Neural progenitor cell (in vitro differentiated cells): Measurements from ENCODE around the gene CALN1. TPM values are rescaled to one million over a fixed set of nuclear protein-coding genes. Genes with fewer than 3 reads are reported as not detected.

ENCODE experiments used
- DNase-seq: peaks from one replicate; pipeline ENCODE4 v3.0.0-alpha.2; 2016; ENCODE audit warnings: low spot score
- H2AFZ ChIP-seq: fragments of 200-600 bp; sonication (generic); replicated peaks from 2 replicates; pipeline ENCODE4 v1.6.1; 2016; ENCODE audit warnings: antibody characterized with exemption
- H3F3A ChIP-seq: fragments of 200-600 bp; sonication (generic); 2 replicates; pipeline ENCODE4 v1.6.1; 2016; ENCODE audit warnings: antibody characterized with exemption, low read depth
- H3K27ac ChIP-seq: fragments of 200-600 bp; sonication (generic); 2 replicates; pipeline ENCODE4 v1.5.1; 2016; ENCODE audit warnings: mild to moderate bottlenecking
- H3K27me3 ChIP-seq: fragments of 200-600 bp; sonication (generic); 2 replicates; pipeline ENCODE4 v1.6.1; 2016; ENCODE audit warnings: mild to moderate bottlenecking, moderate library complexity
- H3K36me3 ChIP-seq: fragments of 200-600 bp; sonication (generic); 2 replicates; pipeline ENCODE4 v1.5.1; 2016
- H3K4me1 ChIP-seq: fragments of 200-600 bp; sonication (generic); 2 replicates; pipeline ENCODE4 v1.6.1; 2016; ENCODE audit warnings: mixed run types
- H3K4me2 ChIP-seq: fragments of 200-600 bp; sonication (generic); 2 replicates; pipeline ENCODE4 v1.6.1; 2016
- H3K4me3 ChIP-seq: fragments of 200-600 bp; sonication (generic); 2 replicates; pipeline ENCODE4 v1.5.1; 2016
- H3K79me2 ChIP-seq: fragments of 200-600 bp; sonication (generic); 2 replicates; pipeline ENCODE4 v1.6.1; 2016; ENCODE audit warnings: low read depth
- H3K9ac ChIP-seq: fragments of 200-600 bp; sonication (generic); 2 replicates; pipeline ENCODE4 v1.6.1; 2016
- H3K9me3 ChIP-seq: fragments of 200-600 bp; sonication (generic); 2 replicates; pipeline ENCODE4 v1.5.1; 2016; ENCODE audit warnings: low read depth
- H4K20me1 ChIP-seq: fragments of 200-600 bp; sonication (generic); 2 replicates; pipeline ENCODE4 v1.6.1; 2016; ENCODE audit warnings: low read depth
- H3K27ac Mint-ChIP-seq: 3 replicates; pipeline ENCODE4 v1.8.0; 2021; ENCODE audit warnings: mixed read lengths
- H3K27me3 Mint-ChIP-seq: 2 replicates; pipeline ENCODE4 v1.8.0; 2022; ENCODE audit warnings: low read depth, mild to moderate bottlenecking, inconsistent platforms, moderate library complexity, mixed read lengths; ENCODE audit not compliant: insufficient read depth
- H3K36me3 Mint-ChIP-seq: 3 replicates; pipeline ENCODE4 v1.8.0; 2021; ENCODE audit warnings: mixed read lengths
- H3K4me1 Mint-ChIP-seq: 3 replicates; pipeline ENCODE4 v1.8.0; 2021; ENCODE audit warnings: mixed read lengths
- H3K4me3 Mint-ChIP-seq: 3 replicates; pipeline ENCODE4 v1.8.0; 2021; ENCODE audit warnings: mild to moderate bottlenecking, moderate library complexity, mixed read lengths
- H3K9me3 Mint-ChIP-seq: 3 replicates; pipeline ENCODE4 v1.8.0; 2020; ENCODE audit warnings: mixed read lengths
- CTCF ChIP-seq: fragments of 200-600 bp; sonication (generic); IDR thresholded peaks from 2 replicates; pipeline ENCODE4 v1.5.1; 2017; ENCODE audit warnings: antibody characterized with exemption, mild to moderate bottlenecking
- EZH2 ChIP-seq: fragments of 200-600 bp; sonication (generic); IDR thresholded peaks from 2 replicates; pipeline ENCODE4 v1.6.1; 2017; ENCODE audit warnings: antibody characterized with exemption, mild to moderate bottlenecking, moderate library complexity
- EZH2phosphoT487 ChIP-seq: fragments of 200-600 bp; sonication (generic); IDR thresholded peaks from 2 replicates; pipeline ENCODE4 v1.6.1; 2017; ENCODE audit warnings: antibody characterized with exemption
- total RNA-seq: library from RNA; depleted of rRNA; stranded (reverse); fragments of >200 nt; gene quantifications from 2 replicates; pipeline ENCODE4 v1.2.3, GENCODE V29; 2015; ENCODE audit warnings: low replicate concordance

Gene CALN1
- total RNA-seq, 1 donor from 2014 or later = 3.1 TPM

DNA sequence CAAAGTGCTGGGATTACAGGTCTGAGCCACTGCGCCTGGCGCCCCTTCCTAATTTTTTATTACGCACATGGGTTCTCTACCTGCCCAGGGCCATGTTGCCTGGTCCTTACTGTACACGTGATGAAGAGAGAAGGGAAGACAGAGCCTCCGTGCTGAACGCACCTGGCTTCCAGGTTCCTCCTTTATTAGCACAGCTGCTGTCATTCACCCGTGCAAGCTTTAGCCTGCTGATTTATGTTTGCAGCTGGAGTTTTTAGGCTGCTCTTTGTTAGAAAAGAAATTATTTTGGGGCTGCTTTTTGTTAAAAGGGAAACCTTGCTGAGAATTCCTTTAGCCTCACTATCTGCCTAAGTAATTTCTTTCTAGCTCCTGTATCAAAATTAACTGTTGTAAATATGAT, 417.0 kb downstream of the CALN1 start:
- Mint-ChIP-seq H3K4me1 (no peaks in the 10 kb centered on the region), H3K27me3 (peaks cover 2% of the 10 kb centered on the region), H3K9me3 (peaks cover 4% of the 10 kb centered on the region), H3K36me3 (no peaks in the 10 kb centered on the region), H3K27ac (no peak overlapping the region), H3K4me3 (no peak overlapping the region)
- no peaks in the 10 kb centered on the region for H3K27me3 ChIP-seq
- no peak overlapping the region for H3K4me3 ChIP-seq
- no peaks in the 10 kb centered on the region for H3K36me3 ChIP-seq
- no peaks in the 10 kb centered on the region for H3F3A ChIP-seq
- H4K20me1 ChIP-seq = no peaks in the 10 kb centered on the region
- DNase-seq = no peak
- TF ChIP-seq CTCF (no peak), EZH2 (no peak), EZH2phosphoT487 (no peak)
- H3K9ac ChIP-seq = no peak overlapping the region
- H3K4me1 ChIP-seq = no peaks in the 10 kb centered on the region
- H3K79me2 ChIP-seq = no peaks in the 10 kb centered on the region
- H3K27ac ChIP-seq = no peak overlapping the region
- H3K4me2 ChIP-seq = no peak overlapping the region
- no peak overlapping the region for H2AFZ ChIP-seq
- H3K9me3 ChIP-seq = no peaks in the 10 kb centered on the region

- H3K9ac ChIP-seq = no peak overlapping the region
These were observed 420.6 kb downstream of the CALN1 start for GRCh38 chr7:71991586-71991985.

GRCh38 chr7:71990138-71990462, 422.0 kb downstream of the CALN1 start:
- H3K4me1 Mint-ChIP-seq = peaks cover 11% of the 10 kb centered on the region
- no peaks in the 10 kb centered on the region for H3K9me3 Mint-ChIP-seq
- TF ChIP-seq EZH2 (no peak), EZH2phosphoT487 (no peak), CTCF (no peak)
- Histone ChIP-seq H3K4me3 (no peak overlapping the region), H3K79me2 (no peaks in the 10 kb centered on the region), H4K20me1 (no peaks in the 10 kb centered on the region), H3F3A (no peaks in the 10 kb centered on the region), H3K9ac (no peak overlapping the region), H3K27ac (no peak overlapping the region), H3K9me3 (no peaks in the 10 kb centered on the region), H3K27me3 (no peaks in the 10 kb centered on the region), H3K36me3 (no peaks in the 10 kb centered on the region), H3K4me1 (no peaks in the 10 kb centered on the region), H3K4me2 (no peak overlapping the region), H2AFZ (no peak overlapping the region)
- H3K27me3 Mint-ChIP-seq = no peaks in the 10 kb centered on the region
- H3K4me3 Mint-ChIP-seq = no peak overlapping the region
- DNase-seq = no peak
- H3K36me3 Mint-ChIP-seq = no peaks in the 10 kb centered on the region
- no peak overlapping the region for H3K27ac Mint-ChIP-seq

More at GRCh38 chr7:71991586-71991985, 420.6 kb downstream of the CALN1 start:
- Histone ChIP-seq H3K4me3 (no peak overlapping the region), H3K79me2 (no peaks in the 10 kb centered on the region), H2AFZ (no peak overlapping the region), H3K9me3 (no peaks in the 10 kb centered on the region), H3K36me3 (no peaks in the 10 kb centered on the region), H3F3A (no peaks in the 10 kb centered on the region), H3K27me3 (no peaks in the 10 kb centered on the region), H3K27ac (no peak overlapping the region), H4K20me1 (no peaks in the 10 kb centered on the region), H3K4me2 (no peak overlapping the region), H3K4me1 (no peaks in the 10 kb centered on the region)
- H3K9me3 Mint-ChIP-seq = no peaks in the 10 kb centered on the region
- peaks cover 2% of the 10 kb centered on the region for H3K27me3 Mint-ChIP-seq
- TF ChIP-seq EZH2phosphoT487 = no peak
- TF ChIP-seq EZH2 = no peak
- TF ChIP-seq CTCF = no peak
- no peaks in the 10 kb centered on the region for H3K36me3 Mint-ChIP-seq
- H3K4me3 Mint-ChIP-seq = no peak overlapping the region
- peaks cover 11% of the 10 kb centered on the region for H3K4me1 Mint-ChIP-seq
- DNase-seq = no peak
- no peak overlapping the region for H3K27ac Mint-ChIP-seq

GRCh38 chr7:71988201-71988600, 423.9 kb downstream of the CALN1 start:
- DNase-seq = no peak
- Histone ChIP-seq H2AFZ (no peak overlapping the region), H4K20me1 (no peaks in the 10 kb centered on the region), H3K9me3 (no peaks in the 10 kb centered on the region), H3K27me3 (no peaks in the 10 kb centered on the region), H3K27ac (no peak overlapping the region), H3K4me2 (no peak overlapping the region), H3K36me3 (no peaks in the 10 kb centered on the region), H3F3A (no peaks in the 10 kb centered on the region), H3K4me1 (no peaks in the 10 kb centered on the region), H3K9ac (no peak overlapping the region), H3K4me3 (no peak overlapping the region), H3K79me2 (no peaks in the 10 kb centered on the region)
- no peak overlapping the region for H3K4me3 Mint-ChIP-seq
- H3K36me3 Mint-ChIP-seq = no peaks in the 10 kb centered on the region
- no peaks in the 10 kb centered on the region for H3K27me3 Mint-ChIP-seq
- no peaks in the 10 kb centered on the region for H3K9me3 Mint-ChIP-seq
- no peak for TF ChIP-seq EZH2
- H3K27ac Mint-ChIP-seq = no peak overlapping the region
- H3K4me1 Mint-ChIP-seq = peaks cover 11% of the 10 kb centered on the region
